HG03565 (cell line): ENCODE measurements around the gene EPHB2.

Experiments used
- ATAC-seq: cut with Tn5 transposase; IDR thresholded peaks from one replicate; pipeline ENCODE4 v1.9.1; 2021; ENCODE audit warnings: mild to moderate bottlenecking, moderate library complexity; ENCODE audit not compliant: unreplicated experiment

EPHB2 gene

DNA sequence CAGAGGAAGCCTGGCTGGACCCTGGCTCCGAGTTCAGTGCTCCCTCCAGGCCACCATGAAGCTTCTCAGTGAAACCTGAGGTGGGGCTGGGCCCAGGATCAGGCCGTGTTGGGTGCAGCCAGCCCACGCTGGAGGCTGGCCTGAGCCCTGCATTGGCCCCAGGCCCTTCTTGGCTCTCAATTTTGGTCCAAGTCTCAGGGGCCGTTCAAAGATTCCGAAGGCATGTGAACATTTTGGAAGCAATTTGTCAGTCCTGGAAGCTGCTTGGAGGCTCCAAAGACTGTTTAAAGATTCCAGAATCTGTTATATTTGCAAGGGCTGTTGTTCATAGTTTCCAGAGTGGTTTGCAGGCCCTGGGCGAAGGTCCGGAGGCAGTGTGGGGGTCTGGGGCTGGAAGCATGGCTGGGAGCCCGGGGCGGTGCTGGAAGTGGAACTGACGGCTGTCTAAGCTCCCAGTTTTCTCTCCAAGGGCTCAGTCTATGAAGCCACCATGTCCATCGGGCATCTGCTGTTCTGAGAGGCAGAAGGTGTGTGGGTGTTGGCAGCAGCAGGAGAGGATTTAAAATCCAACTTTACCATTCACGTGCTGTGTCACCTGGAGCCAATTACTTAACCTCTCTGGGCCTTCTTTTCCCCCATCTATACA is 104.9 kb downstream of the EPHB2 start:
- no peak for ATAC-seq

DNA sequence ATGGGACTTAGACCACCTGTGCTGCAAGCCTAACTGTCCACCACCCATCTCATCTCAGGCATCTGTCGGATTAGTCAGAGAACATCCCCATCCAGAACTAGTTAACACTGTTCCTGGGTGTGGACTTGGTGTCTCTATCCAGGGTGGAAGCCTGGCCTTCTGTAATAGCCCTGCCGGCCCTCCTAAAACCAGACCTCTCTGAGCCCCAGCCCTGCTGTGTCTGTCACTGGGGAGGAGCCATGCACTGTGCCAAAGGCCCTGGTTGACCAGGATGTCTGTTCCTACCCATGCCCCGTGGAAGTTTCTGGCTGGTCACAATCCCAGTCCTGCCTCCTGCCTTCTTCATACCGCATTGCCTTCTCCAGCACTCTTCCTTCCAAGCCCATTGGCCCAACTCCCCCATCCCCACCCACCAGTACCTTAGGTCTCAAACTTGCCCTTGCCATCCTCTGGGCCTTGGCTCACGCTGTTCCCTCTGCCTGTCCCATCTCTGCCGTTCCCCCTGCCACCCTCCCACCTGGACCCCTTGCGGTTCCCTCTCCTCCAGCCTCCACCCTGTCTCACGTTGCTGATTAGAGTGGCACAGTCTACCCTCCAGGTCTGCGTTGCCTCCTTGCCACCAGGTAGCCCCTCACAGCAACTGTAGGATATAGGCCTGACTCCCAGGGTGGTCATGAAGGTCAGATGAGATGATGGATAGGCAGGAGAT is 105.6 kb downstream of the EPHB2 start:
- ATAC-seq: no peak

DNA sequence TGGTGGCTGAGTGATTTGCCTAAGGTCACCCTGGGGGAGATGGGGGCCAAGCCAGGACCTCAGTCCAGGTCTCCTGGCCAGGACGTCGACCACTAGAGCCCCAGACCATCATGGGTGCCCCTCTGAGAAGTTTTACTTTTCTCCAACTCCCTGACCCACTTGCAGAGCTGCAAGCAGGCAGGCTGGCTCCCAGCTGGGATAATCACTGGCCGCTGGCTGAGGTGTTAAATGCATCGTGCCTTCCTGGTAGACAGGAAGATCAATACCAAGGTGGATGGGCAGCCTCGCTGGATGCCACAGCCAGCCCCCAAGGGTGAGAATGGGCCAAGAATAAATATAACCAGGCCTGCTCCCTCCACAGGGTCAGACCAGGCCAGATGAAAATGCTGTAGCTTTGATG is 106.2 kb downstream of the EPHB2 start:
- ATAC-seq: no peak

DNA sequence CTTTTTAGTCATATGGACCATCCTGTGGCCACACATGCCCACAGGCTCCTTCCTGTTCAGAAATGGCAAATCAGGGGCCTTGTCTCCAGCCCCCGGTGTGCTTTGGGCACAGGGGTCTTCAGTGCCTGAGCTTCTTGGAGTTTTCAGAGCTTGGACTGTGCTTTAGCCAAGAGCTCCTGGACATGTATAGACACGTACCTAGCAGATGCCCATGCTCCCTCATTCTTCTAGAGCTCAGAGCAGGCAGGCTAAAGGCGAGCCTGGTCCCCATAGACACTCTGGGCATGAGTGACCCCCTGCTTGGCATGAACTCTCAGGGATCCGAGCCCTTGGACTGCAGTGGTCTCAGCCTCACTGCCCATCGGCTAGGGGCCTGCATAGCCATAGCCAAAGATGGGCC is 106.8 kb downstream of the EPHB2 start:
- no peak for ATAC-seq

DNA sequence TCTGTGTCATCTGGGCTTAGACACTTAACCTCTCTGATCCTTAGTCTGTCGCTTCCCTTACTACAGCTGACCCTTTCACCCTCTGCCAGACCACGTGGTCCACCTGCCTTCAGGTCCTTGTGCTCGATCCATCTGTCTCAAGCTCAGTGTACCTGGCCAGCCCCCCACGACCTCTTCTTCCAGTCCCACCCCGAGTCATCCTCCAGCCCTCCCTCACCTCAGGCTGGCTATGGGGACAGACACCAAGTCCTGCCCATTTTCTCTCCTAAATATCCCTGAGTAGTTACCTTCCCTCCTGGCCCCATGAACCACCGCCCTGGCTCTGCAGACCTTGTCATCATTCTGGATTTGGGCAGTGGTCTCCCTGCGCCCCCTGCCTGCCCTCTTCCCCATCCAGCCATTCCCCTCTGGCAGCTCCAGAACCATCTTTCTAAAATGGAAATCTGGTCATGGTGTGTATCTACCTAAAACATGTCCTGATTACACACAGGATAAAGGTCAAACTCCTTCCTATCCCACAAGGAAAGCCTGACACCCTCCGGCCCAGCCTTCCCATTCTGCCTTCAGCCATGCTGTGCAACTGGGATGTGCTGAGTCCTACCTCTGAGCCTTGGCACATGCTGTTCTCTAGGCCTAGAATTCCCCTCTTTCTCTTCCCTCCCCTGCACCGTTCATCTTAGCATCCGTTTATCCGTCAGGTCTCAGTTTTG is 107.6 kb downstream of the EPHB2 start:
- no peak for ATAC-seq

DNA sequence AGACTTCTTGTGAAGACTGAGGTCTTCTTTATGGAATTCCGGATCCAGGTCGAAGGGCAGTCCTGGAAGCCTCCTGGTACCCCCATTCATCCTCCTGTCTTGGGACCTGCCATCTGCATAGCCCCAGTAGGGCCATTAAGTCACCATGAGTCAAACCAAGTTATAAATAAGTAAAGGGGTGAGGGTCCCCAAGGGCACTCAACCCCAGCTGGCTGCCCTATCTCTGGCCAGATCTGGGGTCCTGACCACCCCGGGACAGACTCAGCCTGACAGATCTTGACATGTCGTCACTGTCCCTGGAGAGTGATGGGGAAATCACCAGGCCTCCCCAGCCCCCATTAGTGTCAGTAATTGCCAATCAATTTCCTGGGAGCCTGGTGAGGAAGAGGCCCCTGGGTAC is 108.7 kb downstream of the EPHB2 start:
- ATAC-seq: no peak

DNA sequence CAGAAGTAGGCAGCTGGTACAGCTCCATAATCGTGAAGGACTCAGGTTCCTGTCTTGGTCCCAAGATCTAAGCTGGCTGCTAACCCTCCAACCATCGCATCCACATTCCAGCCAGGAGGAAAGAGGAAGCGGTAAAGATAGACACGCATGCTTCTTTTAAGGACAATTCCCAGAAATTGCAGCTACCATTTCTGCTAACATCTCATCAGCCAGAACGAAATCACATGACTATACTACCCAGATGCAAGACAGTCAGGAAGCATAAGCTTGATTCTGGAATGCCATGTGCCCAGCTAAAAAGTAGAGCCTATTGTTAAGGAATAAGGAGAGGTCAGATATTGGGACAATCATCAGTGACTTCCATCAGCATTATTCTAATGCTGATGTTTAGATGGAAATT is 110.4 kb downstream of the EPHB2 start:
- no peak for ATAC-seq

DNA sequence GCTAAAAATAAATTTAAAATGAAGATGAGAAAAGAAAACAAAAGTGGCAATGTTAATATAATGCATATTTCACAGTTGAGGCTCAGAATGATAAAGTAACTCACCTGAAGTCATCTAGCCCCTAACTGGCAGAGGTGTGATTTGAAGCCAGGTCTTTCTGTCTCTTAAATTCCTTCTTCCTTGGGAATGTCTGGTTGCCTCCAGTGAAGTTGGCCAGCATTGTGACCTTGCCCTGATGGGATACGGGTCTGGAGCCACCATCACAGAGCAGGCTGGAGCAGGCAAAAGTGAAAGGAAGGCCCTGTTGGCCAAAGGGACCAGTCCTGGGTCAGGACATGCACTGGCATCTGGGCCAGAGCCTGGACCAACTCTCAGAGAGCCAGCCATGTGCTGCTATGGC is 111.7 kb downstream of the EPHB2 start:
- ATAC-seq: no peak

DNA sequence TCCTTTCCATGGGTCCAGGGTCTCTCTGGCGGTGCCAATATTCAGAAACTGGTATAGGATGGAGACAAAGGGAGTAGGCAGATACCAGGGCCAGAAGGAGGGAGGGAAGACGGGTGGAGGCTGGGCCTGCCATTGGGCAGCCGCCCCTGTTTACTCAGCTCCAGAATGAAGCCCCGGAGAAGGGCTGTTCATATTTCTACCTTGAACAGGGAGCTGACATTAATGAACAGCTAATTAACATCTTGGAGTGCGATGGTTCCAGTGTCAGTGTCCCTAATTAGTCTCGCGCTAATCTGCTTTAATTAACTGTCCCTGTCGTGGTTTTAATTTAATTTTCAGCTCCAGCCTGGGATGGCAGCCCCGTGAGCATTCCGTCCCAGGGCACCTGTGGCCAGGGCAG is 113.8 kb downstream of the EPHB2 start:
- no peak for ATAC-seq

DNA sequence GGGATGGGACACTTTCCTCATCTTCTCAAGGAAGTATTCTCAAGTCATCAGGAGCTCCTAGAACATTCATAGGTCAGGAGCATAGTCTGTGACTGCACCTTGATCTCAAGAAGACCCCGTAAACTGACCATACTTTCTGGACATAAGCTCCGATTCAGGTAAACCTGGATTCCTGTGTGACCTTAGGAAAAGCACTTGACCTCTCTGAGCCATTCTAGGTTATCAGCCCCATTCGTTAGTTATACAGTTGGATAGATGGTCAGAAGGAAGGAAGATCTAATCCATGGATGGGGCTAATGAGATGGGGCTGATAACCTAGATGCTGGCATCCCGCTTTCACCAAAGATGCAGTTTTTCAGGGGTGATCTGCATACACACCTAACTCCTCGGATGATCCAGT is 114.3 kb downstream of the EPHB2 start:
- no peak for ATAC-seq

DNA sequence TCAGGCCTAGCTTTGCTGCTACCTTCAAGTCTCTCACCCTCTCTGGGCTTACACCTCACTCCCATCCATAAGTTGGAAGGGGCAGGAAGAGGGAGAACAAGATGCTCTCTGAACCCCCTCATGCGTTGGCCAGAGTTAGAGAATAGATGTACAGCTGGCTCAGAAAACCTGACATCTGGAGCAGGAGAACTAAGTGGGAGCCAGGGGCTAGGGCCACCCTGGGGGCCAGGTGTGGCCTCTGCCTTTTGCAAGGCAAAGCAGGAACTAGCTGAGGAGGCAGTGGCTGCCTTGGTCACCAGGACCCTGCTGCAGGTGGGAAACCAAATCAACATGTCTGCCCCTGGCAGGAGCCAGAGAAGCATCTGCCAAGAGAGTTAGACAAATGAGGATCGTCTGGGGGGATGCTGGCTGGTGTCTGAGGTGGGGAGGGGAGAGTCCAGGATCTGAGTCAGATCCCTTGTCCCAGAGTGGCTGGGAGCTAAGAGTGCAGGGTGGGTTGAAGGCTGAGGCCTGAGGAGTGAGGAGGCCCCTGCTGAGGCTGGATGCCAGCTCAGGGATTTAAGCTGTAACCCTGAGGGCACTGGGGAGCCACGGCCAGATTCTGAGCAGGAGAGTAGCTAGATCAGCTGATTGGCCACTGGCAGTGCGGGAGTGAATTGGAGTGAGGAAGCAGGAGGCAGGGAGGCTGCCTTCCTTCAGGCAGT is 115.0 kb downstream of the EPHB2 start:
- ATAC-seq: no peak

DNA sequence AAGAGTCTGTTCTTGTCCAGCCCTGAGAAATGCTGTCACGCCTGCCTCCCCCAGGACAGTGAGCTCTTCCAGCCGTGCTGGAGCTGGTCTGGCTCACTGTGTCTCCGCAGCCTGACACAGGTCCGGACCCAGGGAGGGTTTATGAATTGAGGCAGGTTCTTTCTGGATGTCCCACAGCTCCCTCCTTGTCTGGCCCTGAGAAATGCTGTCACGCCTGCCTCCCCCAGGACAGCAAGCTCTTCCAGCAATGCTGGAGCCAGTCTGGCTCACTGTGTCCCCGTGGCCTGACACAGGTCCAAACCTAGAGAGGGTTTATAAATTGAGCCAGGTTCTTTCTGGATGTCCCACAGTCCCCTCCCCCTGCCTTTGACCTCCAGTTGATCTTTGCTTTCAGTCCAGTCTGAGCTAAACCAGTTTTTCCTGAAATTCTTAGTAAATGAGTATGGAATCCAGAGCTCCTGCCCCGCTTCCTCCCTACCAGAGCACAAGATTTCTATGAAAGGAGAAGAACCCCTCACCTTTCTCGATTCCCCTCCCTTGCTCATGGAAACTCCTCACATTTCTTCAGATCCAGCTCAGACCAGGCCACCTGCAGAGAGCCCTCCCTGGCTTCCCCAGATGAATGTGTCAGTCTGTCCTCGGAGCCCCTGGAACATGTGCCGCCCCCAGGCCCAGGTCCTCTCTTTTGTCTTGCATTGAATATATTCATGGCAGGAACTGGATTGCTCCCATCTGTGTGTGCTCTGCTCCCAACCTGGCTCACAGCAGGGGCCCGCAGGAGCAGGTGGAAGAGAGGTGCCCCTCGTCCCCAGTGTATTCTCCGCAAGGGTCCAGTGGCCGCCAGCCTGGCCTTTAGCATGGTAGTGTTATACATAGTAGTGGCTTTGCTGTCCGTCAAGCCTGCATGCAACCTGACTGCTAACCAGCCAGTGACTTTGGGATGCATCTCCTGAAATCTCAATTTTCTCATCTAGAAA is 116.3 kb downstream of the EPHB2 start:
- no peak for ATAC-seq

DNA sequence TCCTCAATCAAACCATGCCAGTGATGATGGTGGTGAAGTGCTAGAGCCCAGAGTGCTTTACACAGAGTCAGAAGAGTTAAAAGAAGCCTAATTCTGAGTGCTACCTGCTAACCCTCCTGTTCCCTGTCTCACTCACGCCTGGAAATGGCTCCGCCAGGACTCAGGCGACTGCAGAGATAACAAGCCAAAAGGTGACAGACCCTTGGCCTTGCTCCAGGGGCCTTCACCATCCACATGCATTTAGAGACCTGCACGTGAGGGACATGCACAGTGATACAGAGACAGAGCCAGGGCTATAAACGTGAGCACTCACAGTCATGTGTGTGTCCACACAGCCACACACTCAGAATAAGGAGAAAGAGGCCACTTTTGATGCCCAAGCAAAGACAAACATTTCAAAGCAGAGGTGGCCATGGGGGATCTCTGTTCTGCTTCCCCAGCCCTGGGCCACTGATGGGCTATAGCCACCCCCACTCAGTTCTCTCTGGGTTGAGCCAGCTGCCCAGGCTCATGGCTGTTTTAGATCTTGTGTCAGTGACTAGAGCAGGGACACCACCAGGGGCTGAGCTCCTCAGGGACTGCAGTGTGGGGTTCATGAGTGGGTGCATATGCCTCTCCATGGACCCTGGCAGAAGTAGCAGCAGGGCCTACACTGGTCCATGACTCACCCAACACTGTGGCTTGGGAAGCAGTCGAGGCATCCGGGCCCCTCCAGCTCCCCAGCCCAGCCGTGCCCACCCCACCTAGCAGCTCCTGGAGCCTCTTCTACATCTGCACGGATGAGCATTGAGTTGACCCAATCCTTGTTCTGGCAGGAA is 117.2 kb downstream of the EPHB2 start:
- ATAC-seq: no peak

DNA sequence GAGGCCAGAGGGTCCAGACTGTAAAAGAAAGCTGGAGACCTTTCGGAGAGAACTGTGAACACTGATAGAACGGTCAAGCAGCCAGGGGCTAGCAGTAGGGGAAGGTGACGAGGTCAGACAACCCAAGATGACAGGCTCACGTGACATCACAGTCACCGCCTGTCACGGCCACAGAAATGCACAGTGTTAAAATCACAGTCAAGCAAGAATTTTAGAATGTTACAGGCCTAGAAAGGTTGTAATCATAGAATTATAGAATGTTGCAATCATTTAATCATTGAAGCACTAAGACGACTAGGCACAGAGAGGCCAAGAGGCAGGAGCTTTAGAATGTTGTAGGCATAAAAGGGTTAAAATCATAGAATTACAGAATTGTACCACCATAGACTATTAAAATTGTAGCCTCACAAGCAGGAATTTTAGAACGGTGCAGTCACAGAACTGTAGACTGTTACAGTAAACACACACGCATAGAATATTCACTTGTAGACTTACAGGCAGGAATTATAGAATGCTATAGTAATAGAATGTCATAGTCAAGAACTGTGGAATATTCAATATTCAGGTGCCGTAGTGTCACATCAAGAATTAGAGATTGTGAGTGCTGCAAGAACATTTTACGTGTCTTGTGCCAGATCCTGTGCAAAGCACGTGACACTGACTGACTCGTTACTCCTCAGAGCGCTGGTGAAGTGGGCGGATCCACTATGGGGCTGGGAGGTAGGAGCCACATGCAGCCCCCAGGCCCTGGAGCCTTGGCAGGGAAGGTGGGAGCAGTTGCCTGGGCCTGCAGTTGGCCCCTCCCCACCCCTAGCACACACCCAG is 118.1 kb downstream of the EPHB2 start:
- no peak for ATAC-seq

DNA sequence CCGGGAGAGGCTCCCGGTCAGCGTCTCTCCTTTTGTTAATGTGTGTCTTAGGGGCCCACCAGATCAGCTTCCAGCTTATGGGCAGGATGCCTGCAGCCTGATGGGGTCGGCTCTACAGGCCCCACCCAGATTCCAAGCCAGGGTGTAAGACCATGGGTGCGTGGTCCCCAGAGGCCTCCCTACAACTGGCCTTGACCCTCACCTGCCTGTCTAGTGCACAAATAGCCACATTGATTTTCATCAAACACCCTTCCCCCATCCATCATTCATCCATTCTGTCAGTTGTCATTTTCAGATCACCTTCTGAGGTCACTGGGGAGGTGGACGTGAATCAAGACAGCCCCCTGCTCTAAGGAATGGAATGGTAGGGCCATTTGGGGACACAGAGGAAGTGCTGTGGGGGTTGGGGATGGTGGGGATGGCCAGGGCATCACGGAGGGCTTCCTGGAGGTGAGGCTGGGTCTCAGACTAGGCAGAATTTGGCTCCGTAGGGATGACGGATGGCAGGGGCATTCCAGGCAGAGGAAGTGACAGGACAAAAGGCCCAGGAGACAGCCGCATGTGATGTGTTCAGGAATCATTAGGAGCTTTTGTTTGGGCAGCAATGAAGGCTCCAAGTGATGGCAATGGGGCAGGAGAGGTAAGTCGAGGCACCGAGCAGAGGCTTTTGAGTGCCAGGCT is 118.8 kb downstream of the EPHB2 start:
- ATAC-seq: no peak

DNA sequence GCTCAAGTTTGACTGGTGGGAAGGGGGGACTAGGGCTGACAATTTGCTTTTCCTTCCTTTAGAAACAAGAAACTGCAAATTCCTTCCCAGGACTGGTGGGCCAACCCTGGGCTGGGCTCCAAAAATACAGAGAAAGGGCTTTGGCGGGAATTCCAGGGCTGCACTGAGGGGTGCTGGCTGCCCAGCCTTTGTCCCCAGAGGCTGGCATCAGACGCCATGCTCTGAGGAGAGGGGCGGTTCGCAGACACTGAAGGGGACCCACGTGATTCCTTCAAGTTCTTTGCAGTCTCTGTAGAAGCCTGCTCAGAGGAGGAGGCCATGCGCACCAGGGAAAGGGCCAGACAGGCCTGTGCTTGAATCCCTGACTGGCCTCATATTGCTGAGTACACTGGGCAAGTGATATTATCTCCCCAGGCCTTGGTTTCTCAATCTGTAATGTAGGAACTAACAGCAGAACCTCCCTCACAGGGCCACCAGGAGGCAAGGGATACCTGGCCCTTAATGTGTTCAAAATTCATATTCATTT is 119.5 kb downstream of the EPHB2 start:
- no peak for ATAC-seq

DNA sequence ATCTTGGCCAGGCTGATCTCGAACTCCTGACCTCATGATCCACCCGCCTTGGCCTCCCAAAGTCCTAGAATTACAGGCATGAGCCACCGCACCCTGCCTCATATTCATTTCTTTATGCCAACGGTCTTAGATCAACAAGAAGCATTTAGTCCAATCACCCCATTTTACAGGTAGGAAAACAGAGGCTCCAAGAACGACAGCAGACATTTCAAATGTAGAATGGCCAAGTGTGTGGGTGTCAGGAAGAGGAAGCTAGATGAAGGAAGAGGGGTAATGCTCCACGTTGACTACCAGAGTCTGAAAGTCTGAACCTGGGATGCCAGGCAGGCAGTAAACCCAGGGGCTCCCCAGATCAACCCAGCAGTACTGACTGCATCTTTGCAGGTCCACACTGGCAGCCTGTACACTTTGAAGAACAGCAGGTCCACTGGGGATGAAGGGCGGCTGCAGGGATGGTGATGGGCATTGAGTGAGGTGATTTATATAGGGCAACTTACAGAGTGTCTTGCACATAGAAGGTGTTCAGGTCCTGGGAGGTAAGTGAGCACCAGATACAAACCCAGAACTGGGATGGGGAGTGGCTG is 120.2 kb downstream of the EPHB2 start:
- no peak for ATAC-seq
